ENCODE results near the gene CABLES2.

The CABLES2 gene

GRCh38 chr20:62386383-62387218 is 20.5 kb downstream of the CABLES2 start, which contains the start of gene RPS21:
Gene RPS21, plus strand, starts transcription at chr20:62387103. Its CDS starts 236 bp downstream, at chr20:62387339.
- Histone ChIP-seq H3K4me3 (ENCODE audit: extremely low read depth, insufficient read depth, low read length, poor library complexity, severe bottlenecking) (peak within 1 kb of the TSS; percentile 99), H3K27ac (ENCODE audit: low read depth, low read length, severe bottlenecking) (peak within 1 kb of the TSS; percentile 83), H3K36me3 (ENCODE audit: control insufficient read depth, insufficient read depth, low read length) (peaks cover 62% of the 10 kb centered on the region), H3K4me1 (ENCODE audit: control insufficient read depth, insufficient read depth, low read length, poor library complexity, severe bottlenecking) (peaks cover 16% of the 10 kb centered on the region), H3K9me3 (ENCODE audit: control insufficient read depth, low read length) (no peaks in the 10 kb centered on the region)
- WGBS, 2 experiments (ENCODE audit: insufficient coverage in 2 of 2): 0 to 1% methylated on average over 57 to 71 of the region's 83 CpGs

- no peak overlapping the region for H3K27ac ChIP-seq (ENCODE audit: low read depth, low read length, severe bottlenecking)
- WGBS, 2 experiments (ENCODE audit: insufficient coverage in 2 of 2): 65 to 67% methylated on average over 12 to 15 of the region's 18 CpGs
Measured at GRCh38 chr20:62382306-62383198, 24.5 kb downstream of the CABLES2 start.

GRCh38 chr20:62381842-62382241 is 25.2 kb downstream of the CABLES2 start:
- Histone ChIP-seq H3K9me3 (ENCODE audit: control insufficient read depth, low read length) (no peaks in the 10 kb centered on the region), H3K36me3 (ENCODE audit: control insufficient read depth, insufficient read depth, low read length) (peaks cover 22% of the 10 kb centered on the region), H3K4me3 (ENCODE audit: extremely low read depth, insufficient read depth, low read length, poor library complexity, severe bottlenecking) (no peak overlapping the region), H3K4me1 (ENCODE audit: control insufficient read depth, insufficient read depth, low read length, poor library complexity, severe bottlenecking) (peaks cover 33% of the 10 kb centered on the region), H3K27ac (ENCODE audit: low read depth, low read length, severe bottlenecking) (peak overlapping the region; percentile 77)
- 94 to 98% methylated on average over 5 to 6 of the region's 6 CpGs for WGBS, 2 experiments (ENCODE audit: insufficient coverage in 2 of 2)

More at GRCh38 chr20:62382306-62383198, 24.5 kb downstream of the CABLES2 start:
- H3K9me3 ChIP-seq (ENCODE audit: control insufficient read depth, low read length): no peaks in the 10 kb centered on the region
- no peak overlapping the region for H3K4me3 ChIP-seq (ENCODE audit: extremely low read depth, insufficient read depth, low read length, poor library complexity, severe bottlenecking)
- peaks cover 24% of the 10 kb centered on the region for H3K36me3 ChIP-seq (ENCODE audit: control insufficient read depth, insufficient read depth, low read length)
- peaks cover 26% of the 10 kb centered on the region for H3K4me1 ChIP-seq (ENCODE audit: control insufficient read depth, insufficient read depth, low read length, poor library complexity, severe bottlenecking)

GRCh38 chr20:62381202-62381797 is 25.8 kb downstream of the CABLES2 start:
- Histone ChIP-seq H3K27ac (ENCODE audit: low read depth, low read length, severe bottlenecking) (peak overlapping the region; percentile 77), H3K36me3 (ENCODE audit: control insufficient read depth, insufficient read depth, low read length) (peaks cover 22% of the 10 kb centered on the region), H3K4me3 (ENCODE audit: extremely low read depth, insufficient read depth, low read length, poor library complexity, severe bottlenecking) (no peak overlapping the region), H3K9me3 (ENCODE audit: control insufficient read depth, low read length) (no peaks in the 10 kb centered on the region), H3K4me1 (ENCODE audit: control insufficient read depth, insufficient read depth, low read length, poor library complexity, severe bottlenecking) (peaks cover 39% of the 10 kb centered on the region)
- 67 to 71% methylated on average over 8 to 14 of the region's 16 CpGs for WGBS, 2 experiments (ENCODE audit: insufficient coverage in 2 of 2)

- Histone ChIP-seq H3K36me3 (ENCODE audit: control insufficient read depth, insufficient read depth, low read length) (peaks cover 10% of the 10 kb centered on the region), H3K4me1 (ENCODE audit: control insufficient read depth, insufficient read depth, low read length, poor library complexity, severe bottlenecking) (peaks cover 50% of the 10 kb centered on the region), H3K9me3 (ENCODE audit: control insufficient read depth, low read length) (no peaks in the 10 kb centered on the region), H3K27ac (ENCODE audit: low read depth, low read length, severe bottlenecking) (no peak overlapping the region), H3K4me3 (ENCODE audit: extremely low read depth, insufficient read depth, low read length, poor library complexity, severe bottlenecking) (no peak overlapping the region)
- WGBS, 2 experiments (ENCODE audit: insufficient coverage in 2 of 2): 87 to 90% methylated on average over 22 of the region's 22 CpGs
Measured at GRCh38 chr20:62378215-62378614, 28.9 kb downstream of the CABLES2 start.

- H3K27ac ChIP-seq (ENCODE audit: low read depth, low read length, severe bottlenecking): no peak overlapping the region
- WGBS, 2 experiments (ENCODE audit: insufficient coverage in 2 of 2): 94 to 96% methylated on average over 13 to 15 of the region's 15 CpGs
Measured at GRCh38 chr20:62377615-62378178, 29.4 kb downstream of the CABLES2 start.

GRCh38 chr20:62377064-62377461 is 30.0 kb downstream of the CABLES2 start:
- 97% methylated on average over 10 to 16 of the region's 17 CpGs for WGBS, 2 experiments (ENCODE audit: insufficient coverage in 2 of 2)
- H3K4me1 ChIP-seq (ENCODE audit: control insufficient read depth, insufficient read depth, low read length, poor library complexity, severe bottlenecking): peaks cover 50% of the 10 kb centered on the region
- peaks cover 7% of the 10 kb centered on the region for H3K36me3 ChIP-seq (ENCODE audit: control insufficient read depth, insufficient read depth, low read length)
- H3K9me3 ChIP-seq (ENCODE audit: control insufficient read depth, low read length): no peaks in the 10 kb centered on the region
- no peak overlapping the region for H3K4me3 ChIP-seq (ENCODE audit: extremely low read depth, insufficient read depth, low read length, poor library complexity, severe bottlenecking)
- peak overlapping the region; percentile 86 for H3K27ac ChIP-seq (ENCODE audit: low read depth, low read length, severe bottlenecking)

More at GRCh38 chr20:62377615-62378178, 29.4 kb downstream of the CABLES2 start:
- Histone ChIP-seq H3K4me3 (ENCODE audit: extremely low read depth, insufficient read depth, low read length, poor library complexity, severe bottlenecking) (no peak overlapping the region), H3K36me3 (ENCODE audit: control insufficient read depth, insufficient read depth, low read length) (peaks cover 10% of the 10 kb centered on the region), H3K9me3 (ENCODE audit: control insufficient read depth, low read length) (no peaks in the 10 kb centered on the region), H3K4me1 (ENCODE audit: control insufficient read depth, insufficient read depth, low read length, poor library complexity, severe bottlenecking) (peaks cover 50% of the 10 kb centered on the region)

- Histone ChIP-seq H3K4me3 (ENCODE audit: extremely low read depth, insufficient read depth, low read length, poor library complexity, severe bottlenecking) (no peak overlapping the region), H3K9me3 (ENCODE audit: control insufficient read depth, low read length) (no peaks in the 10 kb centered on the region), H3K4me1 (ENCODE audit: control insufficient read depth, insufficient read depth, low read length, poor library complexity, severe bottlenecking) (peaks cover 45% of the 10 kb centered on the region), H3K27ac (ENCODE audit: low read depth, low read length, severe bottlenecking) (peak overlapping the region; percentile 86), H3K36me3 (ENCODE audit: control insufficient read depth, insufficient read depth, low read length) (peaks cover under 1% of the 10 kb centered on the region)
- WGBS, 2 experiments (ENCODE audit: insufficient coverage in 2 of 2): 49 to 62% methylated on average over 23 to 24 of the region's 26 CpGs
Measured at GRCh38 chr20:62376112-62377063, 30.7 kb downstream of the CABLES2 start.

- H3K27ac ChIP-seq (ENCODE audit: low read depth, low read length, severe bottlenecking): no peak overlapping the region
- H3K9me3 ChIP-seq (ENCODE audit: control insufficient read depth, low read length): no peaks in the 10 kb centered on the region
- WGBS, 2 experiments (ENCODE audit: insufficient coverage in 2 of 2): 91 to 94% methylated on average over 19 to 22 of the region's 24 CpGs
- no peaks in the 10 kb centered on the region for H3K36me3 ChIP-seq (ENCODE audit: control insufficient read depth, insufficient read depth, low read length)
- peaks cover 51% of the 10 kb centered on the region for H3K4me1 ChIP-seq (ENCODE audit: control insufficient read depth, insufficient read depth, low read length, poor library complexity, severe bottlenecking)
- H3K4me3 ChIP-seq (ENCODE audit: extremely low read depth, insufficient read depth, low read length, poor library complexity, severe bottlenecking): no peak overlapping the region
Measured at GRCh38 chr20:62374331-62375152, 32.5 kb downstream of the CABLES2 start.
